Lower leg skin (tissue), 3 donors: ENCODE measurements around the gene PSG4.
"Not testable (repeated sequence)": the region's sequence is repeated elsewhere in the genome, so short reads cannot be mapped to it uniquely, and the experiment has no call there.

Experiments used
- CTCF ChIP-seq, 3 donors: fragments of 450-650 bp; IDR thresholded peaks; one replicate each; pipeline ENCODE4 v1.5.1; 2016; ENCODE audit warnings: antibody characterized with exemption in 3 of 3, mild to moderate bottlenecking in 3 of 3, moderate library complexity in 2 of 3
- POLR2A ChIP-seq, 2 donors: fragments of 450-650 bp; IDR thresholded peaks; one replicate each; pipeline ENCODE4 v1.6.1; 2016 to 2017; ENCODE audit warnings: antibody characterized with exemption in 2 of 2, mild to moderate bottlenecking in 1 of 2, moderate library complexity in 1 of 2

GRCh38 chr19:43224201-43224854 is 18.9 kb upstream of the PSG4 start:
- not testable (repeated sequence) for TF ChIP-seq CTCF, POLR2A (IDR thresholded peaks at IDR 0.05)
